ENCODE results near the gene RFX2.

DNA sequence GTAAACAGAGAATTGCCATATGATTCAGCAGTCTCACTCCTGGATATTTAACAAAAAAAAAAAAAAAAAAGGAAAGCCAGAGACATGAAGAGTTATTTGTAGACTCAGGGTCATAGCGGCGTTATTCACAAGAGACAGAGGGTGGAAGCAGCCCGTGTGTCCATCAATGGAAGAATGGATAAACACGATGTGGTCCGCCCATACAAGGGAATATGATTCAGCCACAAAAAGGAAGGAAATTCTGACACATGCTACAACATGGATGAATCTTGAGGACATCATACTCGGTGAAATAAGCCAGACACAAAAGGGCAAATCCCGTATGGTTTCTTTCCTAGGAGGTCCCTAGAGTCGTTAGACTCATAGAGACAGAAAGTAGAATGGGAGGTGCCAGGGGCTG, 40.0 kb upstream of the RFX2 start:
- TF ChIP-seq L3MBTL2 (conservative IDR thresholded peaks at IDR 0.05) (no peak), CTBP1 (IDR thresholded peaks at IDR 0.05; ENCODE audit: borderline replicate concordance) (no peak), BHLHE40 (IDR thresholded peaks at IDR 0.05; ENCODE audit: borderline replicate concordance) (no peak), HDGF (IDR thresholded peaks at IDR 0.05; ENCODE audit: borderline replicate concordance) (no peak)
